ENCODE results near the gene ZBTB17. TPM values are rescaled to one million over a fixed set of nuclear protein-coding genes. Genes with fewer than 3 reads are reported as not detected.
"Not testable (repeated sequence)": the region's sequence is repeated elsewhere in the genome, so short reads cannot be mapped to it uniquely, and the experiment has no call there.

The ZBTB17 gene
- total and polyA plus RNA-seq, 9 donors = 23.8 to 29.1 (median 26.0) TPM

- not testable (repeated sequence) for H3K4me3 ChIP-seq (ENCODE audit: low read length); H3K9me3 ChIP-seq (replicated peaks; ENCODE audit: control insufficient read depth, low read depth, low read length); H3K27ac ChIP-seq (ENCODE audit: low read length); DNase-seq; H3K27me3 ChIP-seq (ENCODE audit: control insufficient read depth, insufficient read depth, low read length); H3K36me3 ChIP-seq (ENCODE audit: control insufficient read depth, insufficient read depth, low read length); H3K4me1 ChIP-seq (ENCODE audit: control insufficient read depth, insufficient read depth, low read length)
- WGBS (ENCODE audit: insufficient coverage) = 93% methylated on average over 5 of the region's 10 CpGs
Observed at GRCh38 chr1:16001274-16001673, 25.4 kb upstream of the ZBTB17 start.

- peaks cover 7% of the 10 kb centered on the region for H3K27me3 ChIP-seq (ENCODE audit: control insufficient read depth, insufficient read depth, low read length)
- 90% methylated on average over 9 of the region's 11 CpGs for WGBS (ENCODE audit: insufficient coverage)
- no peak for DNase-seq
- no peaks in the 10 kb centered on the region for H3K9me3 ChIP-seq (replicated peaks; ENCODE audit: control insufficient read depth, low read depth, low read length)
- no peak overlapping the region for H3K27ac ChIP-seq (ENCODE audit: low read length)
- no peak overlapping the region for H3K4me3 ChIP-seq (ENCODE audit: low read length)
- H3K36me3 ChIP-seq (ENCODE audit: control insufficient read depth, insufficient read depth, low read length) = no peaks in the 10 kb centered on the region
- H3K4me1 ChIP-seq (ENCODE audit: control insufficient read depth, insufficient read depth, low read length) = no peaks in the 10 kb centered on the region
Observed at GRCh38 chr1:15998929-15999328, 23.0 kb upstream of the ZBTB17 start.

GRCh38 chr1:15997637-15998280 lies 21.9 kb upstream of the ZBTB17 start:
- peak; percentile 36 for DNase-seq
- no peak overlapping the region for H3K4me3 ChIP-seq (ENCODE audit: low read length)
- H3K9me3 ChIP-seq (replicated peaks; ENCODE audit: control insufficient read depth, low read depth, low read length) = no peaks in the 10 kb centered on the region
- peaks cover 7% of the 10 kb centered on the region for H3K27me3 ChIP-seq (ENCODE audit: control insufficient read depth, insufficient read depth, low read length)
- no peaks in the 10 kb centered on the region for H3K36me3 ChIP-seq (ENCODE audit: control insufficient read depth, insufficient read depth, low read length)
- no peak overlapping the region for H3K27ac ChIP-seq (ENCODE audit: low read length)
- H3K4me1 ChIP-seq (ENCODE audit: control insufficient read depth, insufficient read depth, low read length) = no peaks in the 10 kb centered on the region
- WGBS (ENCODE audit: insufficient coverage) = 76% methylated on average over 7 of the region's 9 CpGs

GRCh38 chr1:15997076-15997585 lies 21.2 kb upstream of the ZBTB17 start:
- DNase-seq = no peak
- Histone ChIP-seq H3K36me3 (ENCODE audit: control insufficient read depth, insufficient read depth, low read length) (no peaks in the 10 kb centered on the region), H3K4me1 (ENCODE audit: control insufficient read depth, insufficient read depth, low read length) (no peaks in the 10 kb centered on the region), H3K27ac (ENCODE audit: low read length) (no peak overlapping the region), H3K4me3 (ENCODE audit: low read length) (no peak overlapping the region), H3K27me3 (ENCODE audit: control insufficient read depth, insufficient read depth, low read length) (peaks cover 7% of the 10 kb centered on the region), H3K9me3 (replicated peaks; ENCODE audit: control insufficient read depth, low read depth, low read length) (no peaks in the 10 kb centered on the region)
- WGBS (ENCODE audit: insufficient coverage) = 83% methylated on average over 5 of the region's 9 CpGs

GRCh38 chr1:15994590-15995351 lies 18.9 kb upstream of the ZBTB17 start:
- H3K36me3 ChIP-seq (ENCODE audit: control insufficient read depth, insufficient read depth, low read length) = no peaks in the 10 kb centered on the region
- WGBS (ENCODE audit: insufficient coverage) = 40% methylated on average over 5 of the region's 11 CpGs
- no peak overlapping the region for H3K4me3 ChIP-seq (ENCODE audit: low read length)
- H3K4me1 ChIP-seq (ENCODE audit: control insufficient read depth, insufficient read depth, low read length) = no peaks in the 10 kb centered on the region
- peak; percentile 59 for DNase-seq
- H3K27ac ChIP-seq (ENCODE audit: low read length) = no peak overlapping the region
- peaks cover 7% of the 10 kb centered on the region for H3K27me3 ChIP-seq (ENCODE audit: control insufficient read depth, insufficient read depth, low read length)
- no peaks in the 10 kb centered on the region for H3K9me3 ChIP-seq (replicated peaks; ENCODE audit: control insufficient read depth, low read depth, low read length)

- Histone ChIP-seq H3K4me1 (ENCODE audit: control insufficient read depth, insufficient read depth, low read length) (no peaks in the 10 kb centered on the region), H3K9me3 (replicated peaks; ENCODE audit: control insufficient read depth, low read depth, low read length) (no peaks in the 10 kb centered on the region), H3K27ac (ENCODE audit: low read length) (no peak overlapping the region), H3K36me3 (ENCODE audit: control insufficient read depth, insufficient read depth, low read length) (no peaks in the 10 kb centered on the region), H3K4me3 (ENCODE audit: low read length) (no peak overlapping the region), H3K27me3 (ENCODE audit: control insufficient read depth, insufficient read depth, low read length) (peaks cover 8% of the 10 kb centered on the region)
- 83% methylated on average over 10 of the region's 10 CpGs for WGBS (ENCODE audit: insufficient coverage)
- DNase-seq = no peak
Observed at GRCh38 chr1:15994081-15994480, 18.2 kb upstream of the ZBTB17 start.

GRCh38 chr1:15993666-15994065 lies 17.8 kb upstream of the ZBTB17 start:
- no peak overlapping the region for H3K27ac ChIP-seq (ENCODE audit: low read length)
- 92% methylated on average over 13 of the region's 15 CpGs for WGBS (ENCODE audit: insufficient coverage)
- peaks cover 5% of the 10 kb centered on the region for H3K27me3 ChIP-seq (ENCODE audit: control insufficient read depth, insufficient read depth, low read length)
- H3K4me1 ChIP-seq (ENCODE audit: control insufficient read depth, insufficient read depth, low read length) = no peaks in the 10 kb centered on the region
- no peak overlapping the region for H3K4me3 ChIP-seq (ENCODE audit: low read length)
- no peak for DNase-seq
- H3K36me3 ChIP-seq (ENCODE audit: control insufficient read depth, insufficient read depth, low read length) = no peaks in the 10 kb centered on the region
- H3K9me3 ChIP-seq (replicated peaks; ENCODE audit: control insufficient read depth, low read depth, low read length) = no peaks in the 10 kb centered on the region

GRCh38 chr1:15992582-15993500 lies 16.9 kb upstream of the ZBTB17 start:
- Histone ChIP-seq H3K4me1 (ENCODE audit: control insufficient read depth, insufficient read depth, low read length) (no peaks in the 10 kb centered on the region), H3K36me3 (ENCODE audit: control insufficient read depth, insufficient read depth, low read length) (no peaks in the 10 kb centered on the region), H3K27ac (ENCODE audit: low read length) (no peak overlapping the region), H3K27me3 (ENCODE audit: control insufficient read depth, insufficient read depth, low read length) (peaks cover 4% of the 10 kb centered on the region), H3K4me3 (ENCODE audit: low read length) (no peak overlapping the region), H3K9me3 (replicated peaks; ENCODE audit: control insufficient read depth, low read depth, low read length) (no peaks in the 10 kb centered on the region)
- no peak for DNase-seq
- WGBS (ENCODE audit: insufficient coverage) = 62% methylated on average over 17 of the region's 17 CpGs

GRCh38 chr1:15992187-15992553 lies 16.3 kb upstream of the ZBTB17 start:
- no peak for DNase-seq
- Histone ChIP-seq H3K4me1 (ENCODE audit: control insufficient read depth, insufficient read depth, low read length) (no peaks in the 10 kb centered on the region), H3K9me3 (replicated peaks; ENCODE audit: control insufficient read depth, low read depth, low read length) (no peaks in the 10 kb centered on the region), H3K4me3 (ENCODE audit: low read length) (no peak overlapping the region), H3K27me3 (ENCODE audit: control insufficient read depth, insufficient read depth, low read length) (peaks cover 2% of the 10 kb centered on the region), H3K27ac (ENCODE audit: low read length) (no peak overlapping the region), H3K36me3 (ENCODE audit: control insufficient read depth, insufficient read depth, low read length) (no peaks in the 10 kb centered on the region)
- WGBS (ENCODE audit: insufficient coverage) = 82% methylated on average over 1 of the region's 7 CpGs
